ENCODE results near the gene SUPT5H. TPM values are rescaled to one million over a fixed set of nuclear protein-coding genes. Genes with fewer than 3 reads are reported as not detected.

SUPT5H gene
- total and polyA plus RNA-seq, 2 of the 13 experiments (the other 11 are each of a cell fraction or from before 2014, with no cell fraction given) = 48.2 to 51.7 TPM

DNA sequence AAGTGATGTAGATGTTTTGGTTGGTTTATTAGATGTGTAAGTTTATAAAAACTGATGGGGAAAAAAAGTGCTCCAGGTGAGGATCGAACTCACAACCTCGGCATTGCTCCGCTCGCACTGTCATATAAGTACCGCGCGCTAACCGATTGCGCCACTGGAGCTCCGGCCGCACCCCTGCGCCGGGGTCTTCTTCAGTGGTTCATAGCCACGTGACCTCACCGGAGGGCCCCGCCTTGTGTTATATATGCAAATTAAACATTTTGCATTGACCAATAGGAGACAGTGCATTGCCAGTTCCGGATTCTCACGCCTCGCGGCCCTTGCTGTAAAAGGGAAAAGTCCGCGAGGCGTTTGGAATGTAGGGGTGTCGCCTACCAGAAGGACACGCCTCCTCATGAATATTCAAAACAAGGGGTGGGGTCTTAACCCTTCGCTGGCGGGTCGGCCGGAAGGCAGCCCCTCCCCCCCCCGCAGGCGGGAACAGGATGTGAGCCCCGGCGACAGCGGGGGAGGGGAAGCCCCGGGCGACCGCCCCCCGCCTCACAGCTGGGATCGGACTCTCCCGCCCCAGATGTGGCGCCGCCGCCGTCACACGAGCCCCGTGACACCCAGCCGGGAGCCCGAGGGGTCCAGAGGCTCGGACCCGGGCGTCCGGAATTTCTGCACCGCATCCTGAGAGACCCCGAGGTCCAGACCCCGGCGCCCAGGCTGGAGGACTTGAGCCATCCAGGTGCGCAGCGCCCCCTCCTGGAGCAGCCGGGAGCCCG lies 33.1 kb upstream of the SUPT5H start, which contains the start of gene PLEKHG2 (continued):
- TF ChIP-seq KLF9 (CRISPR knock-in tag; IDR thresholded peaks at IDR 0.05; ENCODE audit: low read depth) (peak; percentile 82), ZNF263 (CRISPR knock-in tag; IDR thresholded peaks at IDR 0.05) (peak; percentile 18; the same call in 1 of the 2 replicates), FOSL1 (CRISPR knock-in tag; IDR thresholded peaks at IDR 0.05; ENCODE audit: borderline replicate concordance) (no peak), ZNF326 (CRISPR knock-in tag; IDR thresholded peaks at IDR 0.05; ENCODE audit: borderline replicate concordance) (no peak), DMAP1 (CRISPR knock-in tag; IDR thresholded peaks at IDR 0.05) (peak; percentile 29; the same call in 1 of the 2 replicates), HNRNPLL (IDR thresholded peaks at IDR 0.05; ENCODE audit: low read depth, low read length, poor library complexity, severe bottlenecking) (peak; percentile 41), MAF1 (CRISPR knock-in tag; IDR thresholded peaks at IDR 0.05; ENCODE audit: borderline replicate concordance) (peak; percentile 88; the same call in 1 of the 2 replicates), HCFC1 (IDR thresholded peaks at IDR 0.05; ENCODE audit: low read depth, low read length) (0 out of 2 replicates have a peak, but pooled peaks have one; percentile 24), ZSCAN30 (CRISPR knock-in tag; IDR thresholded peaks at IDR 0.05) (0 out of 2 replicates have a peak, but pooled peaks have one; percentile 19), ZNF335 (CRISPR knock-in tag; IDR thresholded peaks at IDR 0.05) (0 out of 2 replicates have a peak, but pooled peaks have one; percentile 47), SP5 (CRISPR knock-in tag; IDR thresholded peaks at IDR 0.05; ENCODE audit: borderline replicate concordance, low read depth) (peak; percentile 46), CCAR2 (optimal IDR thresholded peaks at IDR 0.05; ENCODE audit: low read depth, low read length) (peak; percentile 67), PITX1 (CRISPR knock-in tag; IDR thresholded peaks at IDR 0.05) (0 out of 2 replicates have a peak, but pooled peaks have one; percentile 12), KDM5B (CRISPR knock-in tag; IDR thresholded peaks at IDR 0.05; ENCODE audit: borderline replicate concordance) (peak; percentile 58; the same call in 1 of the 2 replicates), ZNF33B (CRISPR knock-in tag; IDR thresholded peaks at IDR 0.05) (no peak), ARNTL (CRISPR knock-in tag; IDR thresholded peaks at IDR 0.05) (peak; percentile 100), ELF4 (CRISPR knock-in tag; IDR thresholded peaks at IDR 0.05; ENCODE audit: borderline replicate concordance) (peak; percentile 85; the same call in 1 of the 2 replicates), ETV5 (CRISPR knock-in tag; IDR thresholded peaks at IDR 0.05; ENCODE audit: borderline replicate concordance) (peak; percentile 98)
- TF ChIP-seq, protein P1, sequence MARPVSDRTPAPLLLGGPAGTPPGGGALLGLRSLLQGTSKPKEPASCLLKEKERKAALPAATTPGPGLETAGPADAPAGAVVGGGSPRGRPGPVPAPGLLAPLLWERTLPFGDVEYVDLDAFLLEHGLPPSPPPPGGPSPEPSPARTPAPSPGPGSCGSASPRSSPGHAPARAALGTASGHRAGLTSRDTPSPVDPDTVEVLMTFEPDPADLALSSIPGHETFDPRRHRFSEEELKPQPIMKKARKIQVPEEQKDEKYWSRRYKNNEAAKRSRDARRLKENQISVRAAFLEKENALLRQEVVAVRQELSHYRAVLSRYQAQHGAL (CRISPR knock-in tag; IDR thresholded peaks at IDR 0.05; ENCODE audit: not compliant biosample characterization) = no peak
- TF ChIP-seq, protein P2, sequence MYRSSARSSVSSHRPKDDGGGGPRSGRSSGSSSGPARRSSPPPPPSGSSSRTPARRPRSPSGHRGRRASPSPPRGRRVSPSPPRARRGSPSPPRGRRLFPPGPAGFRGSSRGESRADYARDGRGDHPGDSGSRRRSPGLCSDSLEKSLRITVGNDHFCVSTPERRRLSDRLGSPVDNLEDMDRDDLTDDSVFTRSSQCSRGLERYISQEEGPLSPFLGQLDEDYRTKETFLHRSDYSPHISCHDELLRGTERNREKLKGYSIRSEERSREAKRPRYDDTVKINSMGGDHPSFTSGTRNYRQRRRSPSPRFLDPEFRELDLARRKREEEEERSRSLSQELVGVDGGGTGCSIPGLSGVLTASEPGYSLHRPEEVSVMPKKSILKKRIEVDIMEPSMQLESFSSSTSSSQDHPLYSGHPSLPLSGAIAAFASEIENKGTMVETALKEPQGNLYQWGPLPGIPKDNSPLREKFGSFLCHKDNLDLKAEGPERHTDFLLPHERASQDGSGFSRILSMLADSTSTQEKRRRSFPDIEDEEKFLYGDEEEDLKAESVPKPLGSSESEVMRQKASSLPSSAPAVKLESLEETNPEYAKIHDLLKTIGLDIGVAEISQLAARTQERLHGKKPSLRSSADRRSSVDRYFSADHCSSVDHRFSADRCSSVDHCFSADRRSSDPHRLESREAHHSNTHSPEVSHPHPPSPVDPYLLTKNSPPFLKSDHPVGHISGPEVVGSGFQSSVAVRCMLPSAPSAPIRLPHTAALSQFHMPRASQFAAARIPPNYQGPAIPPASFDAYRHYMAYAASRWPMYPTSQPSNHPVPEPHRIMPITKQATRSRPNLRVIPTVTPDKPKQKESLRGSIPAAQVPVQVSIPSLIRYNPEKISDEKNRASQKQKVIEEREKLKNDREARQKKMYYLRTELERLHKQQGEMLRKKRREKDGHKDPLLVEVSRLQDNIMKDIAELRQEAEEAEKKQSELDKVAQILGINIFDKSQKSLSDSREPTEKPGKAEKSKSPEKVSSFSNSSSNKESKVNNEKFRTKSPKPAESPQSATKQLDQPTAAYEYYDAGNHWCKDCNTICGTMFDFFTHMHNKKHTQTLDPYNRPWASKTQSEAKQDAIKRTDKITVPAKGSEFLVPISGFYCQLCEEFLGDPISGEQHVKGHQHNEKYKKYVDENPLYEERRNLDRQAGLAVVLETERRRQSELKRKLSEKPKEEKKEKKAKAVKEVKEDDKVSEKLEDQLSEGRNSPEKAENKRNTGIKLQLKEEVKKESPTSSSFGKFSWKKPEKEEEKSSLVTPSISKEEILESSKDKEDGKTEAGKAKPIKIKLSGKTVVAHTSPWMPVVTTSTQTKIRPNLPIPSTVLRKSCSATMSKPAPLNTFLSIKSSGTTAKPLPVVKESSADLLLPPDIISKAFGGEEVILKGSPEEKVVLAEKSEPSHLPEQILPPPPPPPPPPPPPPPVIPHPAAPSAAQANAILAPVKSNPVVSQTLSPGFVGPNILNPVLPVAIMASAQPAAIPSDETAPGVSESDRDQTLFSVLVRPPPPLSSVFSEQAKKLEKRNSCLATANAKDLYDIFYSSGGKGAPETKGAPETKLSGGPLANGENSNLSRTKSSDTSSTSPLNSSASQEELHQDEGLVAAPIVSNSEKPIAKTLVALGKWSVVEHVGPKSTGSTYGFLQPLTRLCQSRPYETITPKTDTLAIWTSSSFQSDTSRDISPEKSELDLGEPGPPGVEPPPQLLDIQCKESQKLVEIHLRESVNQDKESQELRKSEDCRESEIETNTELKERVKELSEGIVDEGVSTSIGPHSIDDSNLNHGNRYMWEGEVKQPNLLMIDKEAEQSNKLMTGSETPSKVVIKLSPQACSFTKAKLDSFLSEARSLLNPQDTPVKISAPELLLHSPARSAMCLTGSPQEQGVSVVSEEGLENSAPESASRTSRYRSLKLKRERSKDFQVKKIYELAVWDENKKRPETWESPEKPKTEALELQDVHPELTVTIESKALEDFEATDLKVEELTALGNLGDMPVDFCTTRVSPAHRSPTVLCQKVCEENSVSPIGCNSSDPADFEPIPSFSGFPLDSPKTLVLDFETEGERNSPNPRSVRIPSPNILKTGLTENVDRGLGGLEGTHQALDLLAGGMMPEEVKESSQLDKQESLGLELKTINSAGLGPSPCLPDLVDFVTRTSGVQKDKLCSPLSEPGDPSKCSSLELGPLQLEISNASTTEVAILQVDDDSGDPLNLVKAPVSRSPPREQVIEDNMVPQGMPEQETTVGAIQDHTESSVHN (CRISPR knock-in tag; IDR thresholded peaks at IDR 0.05) = 0 out of 2 replicates have a peak, but pooled peaks have one; percentile 63
- TF ChIP-seq, protein P3, sequence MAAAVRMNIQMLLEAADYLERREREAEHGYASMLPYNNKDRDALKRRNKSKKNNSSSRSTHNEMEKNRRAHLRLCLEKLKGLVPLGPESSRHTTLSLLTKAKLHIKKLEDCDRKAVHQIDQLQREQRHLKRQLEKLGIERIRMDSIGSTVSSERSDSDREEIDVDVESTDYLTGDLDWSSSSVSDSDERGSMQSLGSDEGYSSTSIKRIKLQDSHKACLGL (CRISPR knock-in tag; IDR thresholded peaks at IDR 0.05) = no peak
